Stimulated activated CD4-positive, alpha-beta T cell treated with anti-CD3 and anti-CD28 coated beads, Interleukin-4, amount 100 ng/mL, for 24 hours (primary cell): ENCODE results near the gene CD81.

Experiments used
- DNase-seq: peaks from one replicate; pipeline ENCODE4 v3.0.0-alpha.2; 2020

CD81 gene

DNA sequence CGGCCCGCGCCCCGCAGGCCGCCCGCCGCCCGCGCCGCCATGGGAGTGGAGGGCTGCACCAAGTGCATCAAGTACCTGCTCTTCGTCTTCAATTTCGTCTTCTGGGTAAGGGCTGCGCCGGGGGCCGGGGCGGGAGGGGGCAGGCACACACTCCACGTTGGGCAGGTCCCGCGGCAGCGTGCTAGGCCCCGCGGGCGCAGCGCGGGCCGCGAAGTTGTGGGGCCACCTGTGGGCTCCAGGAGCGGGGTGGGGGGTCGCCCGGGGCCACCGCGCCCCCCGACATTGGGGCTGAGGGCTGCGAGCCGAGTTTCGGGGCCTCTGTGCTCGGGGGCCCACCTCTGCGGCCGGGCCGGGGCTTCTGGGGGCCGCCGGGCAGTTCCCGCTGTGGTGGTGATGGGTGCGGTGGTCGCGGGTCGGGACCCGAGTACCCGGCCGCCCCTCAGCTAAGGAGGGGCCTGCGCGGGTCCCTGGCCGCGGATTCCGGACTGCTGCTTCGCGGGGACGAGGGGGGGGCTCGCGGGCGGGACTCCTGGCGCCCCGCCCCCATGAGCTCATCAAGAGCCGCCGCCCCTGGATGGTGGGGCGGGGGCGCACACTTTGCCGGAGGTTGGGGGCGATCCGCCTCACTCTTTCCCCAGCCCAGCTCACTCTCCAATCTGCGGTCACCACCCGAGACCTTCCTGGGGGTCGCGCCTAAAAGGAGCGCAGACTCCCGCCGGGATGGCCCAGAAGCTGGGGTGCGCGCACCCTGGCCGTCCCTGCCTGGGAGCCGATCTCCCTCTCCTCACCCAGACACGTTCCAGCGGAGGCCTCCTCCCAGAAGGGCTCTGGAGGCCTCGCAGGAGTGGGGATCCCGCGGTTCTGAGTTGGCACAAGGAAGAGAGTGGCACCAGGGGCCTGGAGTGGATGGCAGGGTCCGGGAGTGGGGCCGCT, 667 bp downstream of the CD81 start:
- peak; percentile 66 for DNase-seq

DNA sequence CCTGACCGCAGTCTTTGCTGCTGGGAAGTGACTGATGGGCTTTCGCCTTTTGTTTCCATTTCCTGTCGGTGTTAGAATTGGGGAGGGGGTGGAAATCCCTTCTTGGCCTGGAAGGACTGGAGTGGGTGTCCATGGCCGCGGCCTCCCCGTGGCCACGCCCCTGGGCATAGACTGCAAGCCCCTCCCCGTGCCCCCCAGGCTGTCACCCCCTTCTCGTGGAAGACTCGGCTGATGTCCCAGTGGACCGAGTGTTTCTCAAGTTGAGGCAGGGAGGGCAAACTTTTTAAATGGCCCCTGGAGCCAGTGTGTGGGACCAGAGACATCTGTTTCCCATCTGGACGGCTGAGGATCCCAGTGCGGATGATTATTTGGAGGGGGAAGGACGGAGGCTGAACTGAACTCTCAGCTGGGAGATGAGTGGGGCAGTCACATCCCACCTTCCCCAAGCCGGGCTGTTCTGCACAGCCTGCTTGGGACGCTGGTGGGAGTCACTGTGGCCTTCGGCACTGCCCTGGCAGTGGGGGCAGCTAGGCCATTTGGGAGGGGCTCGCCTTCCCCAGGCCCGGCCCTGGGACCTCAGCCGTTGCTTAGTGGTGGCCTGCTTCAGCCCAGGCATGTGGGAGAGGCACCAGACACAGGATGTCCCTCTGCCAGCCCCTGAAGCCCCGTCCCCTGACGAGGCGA, 1.6 kb downstream of the CD81 start:
- no peak for DNase-seq

DNA sequence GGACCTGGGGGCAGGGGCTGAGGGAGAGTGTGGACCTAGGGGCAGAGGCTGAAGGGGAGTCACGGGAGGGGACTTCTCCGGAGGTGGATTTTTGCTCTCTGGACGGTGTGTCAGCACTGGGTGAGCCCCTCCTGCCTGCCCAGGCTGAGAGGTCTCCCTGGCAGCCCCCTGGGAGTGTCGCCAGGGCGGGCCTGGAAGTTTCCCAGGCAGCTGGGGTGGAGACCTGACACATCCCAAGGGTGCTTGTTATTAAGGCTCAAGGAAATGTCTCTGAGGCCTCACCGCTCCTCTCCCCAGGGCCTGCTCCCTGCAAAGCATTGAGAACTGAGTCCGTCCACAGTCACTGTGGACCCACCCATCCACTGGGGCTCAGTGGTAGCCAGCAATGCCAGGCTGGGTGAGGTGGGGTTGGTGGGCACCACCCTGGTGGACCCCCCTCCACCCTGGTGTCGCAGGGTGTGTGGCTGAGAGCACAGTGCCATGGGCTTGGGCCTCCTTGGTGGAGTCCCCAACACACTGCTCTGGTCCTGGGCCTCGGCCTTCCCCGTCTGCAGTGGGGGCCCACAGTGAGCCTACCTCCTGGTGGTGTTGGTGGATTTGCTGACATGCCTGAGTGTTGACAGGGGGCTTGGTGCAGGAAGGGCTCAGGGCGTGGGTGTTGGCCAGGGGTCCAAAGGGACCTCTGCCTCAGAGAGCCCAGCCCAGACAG, 2.5 kb downstream of the CD81 start:
- no peak for DNase-seq

DNA sequence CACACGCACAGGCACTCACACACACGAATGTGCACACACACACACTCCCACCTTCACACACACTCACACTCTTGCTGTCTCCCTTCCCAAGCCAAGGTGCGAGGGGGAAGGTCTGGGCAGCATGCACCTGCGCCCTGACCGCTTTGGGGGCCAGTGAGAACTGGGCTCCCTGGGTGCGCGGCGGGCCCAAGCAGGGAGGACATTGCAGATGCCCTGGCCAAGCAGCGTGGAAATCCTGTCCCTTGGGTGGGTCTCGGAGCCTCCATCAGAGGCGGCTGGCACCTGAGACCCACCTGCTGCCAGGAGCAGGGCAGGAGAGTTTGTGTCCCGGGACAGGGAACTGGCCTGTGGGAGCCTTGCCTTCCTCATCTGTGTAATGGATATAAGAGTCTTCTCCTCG, 3.3 kb downstream of the CD81 start:
- DNase-seq = no peak

DNA sequence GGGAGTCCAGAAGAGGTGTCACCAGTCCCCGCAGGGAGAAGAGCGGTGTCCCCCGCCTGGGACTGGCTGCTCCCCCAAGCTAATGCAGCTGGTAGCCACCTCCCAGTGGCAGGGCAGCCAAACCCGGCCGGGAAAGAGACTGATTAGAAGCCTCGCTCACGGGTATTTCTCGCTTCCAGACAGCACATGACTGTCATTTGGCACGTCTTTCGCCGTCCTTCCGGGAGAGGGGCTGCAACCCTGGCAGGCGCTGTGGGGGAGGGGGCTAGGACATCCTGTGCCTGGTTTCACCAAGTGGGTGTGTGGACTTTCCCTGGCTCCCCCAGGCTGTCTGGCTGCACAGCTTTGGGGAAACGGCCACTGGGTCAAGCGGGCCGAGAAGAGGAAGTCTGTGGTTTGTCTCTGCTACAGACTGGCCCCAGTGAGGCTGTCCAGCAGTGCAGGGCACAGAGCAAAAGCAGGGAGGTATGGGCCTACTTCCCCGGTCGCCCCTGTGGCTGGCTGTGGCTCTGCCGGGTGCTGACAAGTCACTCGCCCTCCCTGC, 3.8 kb downstream of the CD81 start:
- DNase-seq = no peak

DNA sequence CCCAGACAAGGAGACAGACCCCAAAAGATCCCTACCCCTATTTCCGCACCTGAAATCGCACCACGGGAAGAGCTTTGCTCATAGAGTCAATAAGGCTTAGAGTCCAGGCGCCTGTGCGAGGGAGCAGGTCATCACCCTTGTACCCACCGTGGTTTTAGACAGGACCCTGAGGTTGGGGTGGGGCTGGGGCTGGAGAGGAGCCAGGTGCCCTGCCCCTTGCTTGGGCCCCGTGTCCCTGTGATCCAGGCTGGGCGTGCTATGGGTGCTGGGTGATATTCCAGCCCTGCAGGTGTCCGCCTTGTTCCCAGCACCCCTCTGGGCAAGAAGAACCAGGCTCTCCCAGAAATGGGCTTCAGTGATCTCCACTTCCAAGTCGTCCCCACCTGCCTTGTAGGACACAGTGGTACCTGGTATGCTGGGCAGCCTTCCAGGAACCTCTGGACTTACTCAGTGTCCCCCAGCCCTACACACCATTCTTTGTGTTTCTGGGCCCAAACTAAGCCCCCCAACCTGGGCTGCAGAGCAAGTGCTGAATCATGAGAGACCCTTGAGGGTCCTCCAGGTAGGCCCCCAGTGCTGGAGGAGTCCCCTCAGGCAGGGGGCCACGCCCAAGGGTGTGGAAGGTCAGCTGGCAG, 4.5 kb downstream of the CD81 start:
- no peak for DNase-seq

DNA sequence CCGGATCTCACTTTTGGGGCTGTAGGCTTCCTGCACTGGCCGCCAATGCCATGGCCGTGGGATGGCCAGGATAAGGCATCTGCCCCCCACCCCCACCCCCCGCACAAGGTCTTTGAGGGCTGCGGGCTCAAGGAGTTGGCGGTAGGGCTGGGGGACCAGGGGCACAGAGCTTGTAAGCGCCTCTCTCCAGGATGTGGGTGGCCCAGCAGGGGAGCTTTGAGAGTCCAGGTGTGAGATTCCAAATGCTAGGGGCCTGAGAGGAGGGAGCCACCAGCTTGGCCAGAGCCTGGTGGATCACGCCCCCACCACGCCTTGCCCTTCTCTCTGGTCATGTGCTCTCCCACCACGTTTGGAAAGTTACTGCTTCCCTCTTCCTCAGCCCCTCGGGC, 5.0 kb downstream of the CD81 start:
- DNase-seq = no peak

DNA sequence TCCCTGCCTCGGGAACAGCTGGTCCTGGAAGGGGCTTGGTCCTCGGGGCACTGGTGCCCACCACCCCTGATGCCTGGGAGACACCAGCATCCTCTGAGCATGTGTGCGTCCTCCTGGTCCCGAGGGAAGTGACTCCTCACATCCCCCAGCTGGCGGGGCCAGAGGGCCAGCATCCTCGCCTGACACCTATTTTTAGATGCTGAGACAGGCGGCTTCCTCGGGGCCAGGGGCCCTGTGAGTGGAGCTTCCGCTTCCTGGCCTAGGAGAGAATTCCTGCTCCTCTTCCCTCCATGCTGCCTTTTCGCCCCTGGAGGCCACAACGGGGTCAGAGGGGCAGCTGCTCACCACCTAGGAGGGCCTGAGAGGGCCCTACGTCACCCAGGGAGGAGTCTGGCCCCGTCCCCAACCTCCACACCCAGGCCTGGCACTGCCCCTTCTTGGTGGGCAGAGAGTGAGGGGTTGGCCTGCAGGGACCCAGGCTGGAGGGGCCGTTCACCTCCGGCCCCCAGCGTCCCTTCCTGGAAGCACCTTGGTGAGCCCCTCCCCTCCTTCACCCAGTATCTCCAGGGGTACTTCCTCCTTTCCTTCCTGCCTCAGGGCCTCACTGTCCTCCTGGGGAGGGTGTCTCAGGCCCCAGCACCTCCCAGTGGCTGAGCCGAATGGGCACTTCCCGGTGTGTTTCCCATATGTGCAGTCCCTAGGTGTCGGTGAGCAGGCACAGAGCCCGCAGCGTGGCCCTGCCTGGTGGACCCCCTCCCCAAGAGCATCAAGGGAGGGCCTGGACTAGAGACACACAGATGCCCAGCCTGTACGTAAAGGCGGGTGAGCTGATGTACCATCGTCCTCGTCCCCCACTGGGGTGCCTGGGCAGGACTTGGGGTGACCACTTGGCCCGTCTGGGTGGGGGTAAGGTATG, 6.1 kb downstream of the CD81 start:
- DNase-seq = no peak

DNA sequence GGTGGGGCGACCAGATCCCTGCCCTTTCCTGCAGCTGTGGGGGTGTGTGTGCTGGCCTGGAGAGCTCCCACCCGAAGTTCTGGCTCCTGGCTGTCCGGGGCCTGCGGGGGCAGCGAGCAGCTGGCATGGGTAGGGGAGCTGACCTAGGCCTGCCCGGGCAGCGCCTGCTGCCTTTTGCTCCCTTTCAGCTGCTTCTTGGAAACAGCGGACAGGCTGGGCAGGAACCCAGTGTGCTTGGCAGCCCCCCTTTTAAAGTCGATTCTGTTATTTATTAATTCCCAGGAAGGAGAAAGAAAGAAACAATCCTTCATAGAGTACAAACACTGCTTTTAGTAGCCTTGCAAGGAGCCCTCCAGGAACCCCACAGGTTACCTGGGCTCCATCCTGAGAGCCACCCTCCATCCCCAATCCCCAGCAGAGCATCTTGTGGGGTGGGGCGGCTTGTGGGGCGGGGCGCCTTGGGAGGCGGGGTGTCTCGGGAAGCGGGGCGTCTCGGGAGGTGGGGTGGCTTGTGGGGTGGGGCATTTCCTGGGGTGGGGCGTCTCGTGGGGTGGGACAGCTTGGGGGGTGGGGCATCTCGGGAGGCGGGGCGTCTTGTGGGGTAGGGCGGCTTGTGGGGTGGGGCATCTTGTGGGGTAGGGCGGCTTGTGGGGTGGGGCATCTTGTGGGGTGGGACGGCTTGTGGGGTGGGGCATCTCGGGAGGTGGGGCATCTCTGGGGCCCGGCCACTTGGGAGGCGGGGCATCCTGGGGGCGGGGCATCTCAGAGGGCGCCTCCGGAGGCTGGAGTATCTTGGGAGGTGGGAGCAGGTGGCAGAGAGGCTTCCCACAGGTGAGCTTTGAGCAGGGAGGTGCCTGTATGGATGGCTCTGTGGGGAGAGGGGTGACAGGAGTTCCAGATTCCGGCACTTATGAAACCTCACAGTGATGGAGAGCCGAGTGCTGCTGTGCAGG, 7.0 kb downstream of the CD81 start:
- no peak for DNase-seq

DNA sequence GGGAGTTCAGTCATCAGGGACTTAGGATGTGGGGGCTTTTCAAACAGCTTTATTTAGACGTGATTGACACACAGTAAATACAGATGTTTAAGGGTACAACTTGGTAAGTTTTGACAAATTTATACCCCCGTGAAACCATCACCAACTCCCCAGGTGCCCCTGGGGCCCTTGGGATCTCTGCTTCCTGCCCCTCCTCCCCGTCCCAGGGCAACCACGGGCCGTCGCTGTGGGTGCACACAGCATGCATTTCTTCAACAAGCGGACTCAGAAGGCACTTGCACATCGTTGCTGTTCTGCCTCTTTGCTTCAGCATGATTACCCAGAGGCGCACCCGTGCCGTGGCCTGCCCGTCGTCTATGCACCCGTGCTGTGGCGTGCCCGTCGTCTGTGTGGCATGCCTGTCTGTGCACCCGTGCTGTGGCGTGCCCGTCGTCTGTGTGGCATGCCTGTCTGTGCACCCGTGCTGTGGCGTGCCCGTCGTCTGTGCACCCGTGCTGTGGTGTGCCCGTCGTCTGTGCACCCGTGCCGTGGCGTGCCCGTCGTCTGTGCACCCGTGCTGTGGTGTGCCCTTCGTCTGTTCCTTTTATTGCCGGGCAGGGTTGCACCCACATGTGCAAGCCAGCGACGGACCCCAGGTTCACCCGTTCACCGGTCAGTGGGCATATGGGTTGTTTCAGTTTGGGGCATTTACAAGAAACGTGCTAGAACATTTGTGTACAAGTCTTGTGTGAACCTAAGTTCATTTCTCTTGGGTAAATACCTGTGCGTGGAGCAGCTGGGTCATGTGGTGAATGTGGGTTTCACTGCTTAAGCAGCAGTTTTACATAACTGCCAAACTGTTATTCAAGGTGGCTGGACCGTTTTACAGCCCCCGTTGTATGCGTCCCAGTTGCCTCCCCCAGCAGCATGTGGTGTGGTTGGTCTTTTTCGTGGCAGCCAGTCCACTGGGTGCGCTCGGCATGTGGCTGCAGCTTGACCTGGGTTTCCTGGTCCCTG, 8.3 kb downstream of the CD81 start:
- no peak for DNase-seq

DNA sequence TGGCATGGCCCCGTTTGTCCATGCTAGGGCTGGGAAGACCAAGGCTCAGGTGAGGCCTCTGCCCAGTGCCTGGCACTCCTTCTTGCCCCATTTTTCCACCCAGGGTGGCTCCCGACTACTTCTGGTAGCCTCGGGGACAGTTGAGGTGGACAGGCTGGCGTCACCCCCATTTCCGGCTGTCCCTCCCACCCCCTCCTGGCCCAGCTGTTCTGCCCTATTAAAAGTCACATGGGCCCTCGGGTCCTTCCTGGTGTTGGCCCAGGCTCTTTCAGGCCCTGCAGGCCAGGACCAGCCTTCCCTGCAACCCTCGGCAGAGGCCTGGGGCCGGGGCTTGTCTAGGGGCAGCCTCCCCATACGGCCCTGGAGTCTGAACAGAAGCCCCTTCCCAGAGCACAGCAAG, 9.5 kb downstream of the CD81 start:
- DNase-seq = no peak

DNA sequence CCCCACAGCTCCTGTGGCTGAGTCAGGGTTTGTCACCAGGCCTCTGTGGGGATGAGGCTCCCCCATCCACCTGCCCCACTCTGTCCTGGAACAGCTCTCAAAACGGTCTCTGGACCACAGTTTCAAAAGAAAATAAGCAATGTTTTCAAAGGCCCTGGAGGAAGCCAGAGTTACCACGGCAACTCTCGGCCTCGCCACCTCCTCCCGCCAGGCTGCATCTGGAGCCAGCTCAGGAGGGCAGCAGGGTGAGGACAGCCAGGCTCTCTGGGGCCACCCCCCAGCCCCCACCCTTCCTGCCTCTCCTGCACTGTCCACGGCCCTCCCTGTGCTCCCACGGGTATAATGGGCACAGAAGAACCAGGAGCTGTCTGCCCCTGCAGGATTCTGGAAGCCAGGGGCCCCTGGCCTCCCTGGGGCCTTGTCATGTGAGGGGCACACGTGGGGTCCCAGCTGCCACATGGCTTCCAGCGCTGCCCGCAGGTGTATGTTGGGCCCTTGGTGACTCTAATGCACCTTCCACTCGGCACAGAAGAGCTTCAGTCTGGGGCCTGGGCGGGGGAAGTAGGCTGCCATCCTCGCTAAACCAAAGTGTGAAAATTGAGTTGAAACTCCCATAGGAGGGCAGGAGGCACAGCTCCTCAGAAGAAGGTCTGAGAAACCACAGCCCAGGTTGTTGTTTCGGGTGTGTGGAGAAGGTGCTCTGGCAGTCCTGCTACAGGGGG, 10.3 kb downstream of the CD81 start:
- DNase-seq = no peak

DNA sequence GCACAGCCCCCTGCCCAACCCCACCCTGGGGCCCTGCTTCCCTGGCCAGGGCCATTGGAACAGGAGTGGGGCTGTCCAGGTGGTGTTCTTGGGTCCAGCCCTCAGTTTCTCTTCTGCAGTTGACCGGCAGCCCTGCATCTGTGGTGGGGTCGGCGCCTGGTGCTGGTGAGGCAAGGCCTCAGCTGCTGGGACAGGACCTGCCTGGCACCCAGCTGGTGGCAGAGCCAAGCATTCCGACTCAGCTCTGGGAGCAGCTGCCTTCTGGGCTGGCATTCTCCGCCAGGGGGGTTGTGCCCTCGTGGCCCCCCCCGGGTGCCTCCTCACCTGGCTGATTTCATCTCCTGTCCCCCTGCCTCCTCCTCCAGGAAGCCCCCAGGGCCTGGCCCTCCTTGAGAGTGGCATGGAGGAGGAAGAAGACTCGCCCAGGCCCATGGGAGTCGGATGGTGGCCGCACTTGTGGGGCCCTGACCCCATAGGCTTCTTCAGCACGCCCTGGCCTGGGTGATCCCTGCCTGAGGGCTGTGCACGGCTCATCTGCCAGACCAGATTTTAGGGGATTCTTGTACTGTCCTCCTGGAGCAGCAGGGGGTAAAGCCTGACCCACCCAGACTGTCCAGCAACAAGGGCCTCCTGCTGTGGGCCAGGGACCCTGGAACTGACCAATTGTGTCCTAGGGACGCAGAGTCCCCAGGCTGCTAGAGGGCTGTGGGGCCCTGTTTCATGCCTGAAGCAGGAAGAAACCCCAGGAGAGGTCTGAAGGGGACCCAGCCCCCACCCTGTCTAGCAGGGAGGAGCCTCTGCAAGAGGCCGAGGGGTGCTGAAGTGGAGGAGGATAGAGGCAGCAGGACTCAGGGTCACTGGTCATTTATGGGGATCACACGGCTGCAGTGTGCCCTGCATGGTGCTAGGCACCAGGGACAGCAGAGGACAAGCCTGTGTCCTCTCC, 11.6 kb downstream of the CD81 start:
- DNase-seq = no peak

DNA sequence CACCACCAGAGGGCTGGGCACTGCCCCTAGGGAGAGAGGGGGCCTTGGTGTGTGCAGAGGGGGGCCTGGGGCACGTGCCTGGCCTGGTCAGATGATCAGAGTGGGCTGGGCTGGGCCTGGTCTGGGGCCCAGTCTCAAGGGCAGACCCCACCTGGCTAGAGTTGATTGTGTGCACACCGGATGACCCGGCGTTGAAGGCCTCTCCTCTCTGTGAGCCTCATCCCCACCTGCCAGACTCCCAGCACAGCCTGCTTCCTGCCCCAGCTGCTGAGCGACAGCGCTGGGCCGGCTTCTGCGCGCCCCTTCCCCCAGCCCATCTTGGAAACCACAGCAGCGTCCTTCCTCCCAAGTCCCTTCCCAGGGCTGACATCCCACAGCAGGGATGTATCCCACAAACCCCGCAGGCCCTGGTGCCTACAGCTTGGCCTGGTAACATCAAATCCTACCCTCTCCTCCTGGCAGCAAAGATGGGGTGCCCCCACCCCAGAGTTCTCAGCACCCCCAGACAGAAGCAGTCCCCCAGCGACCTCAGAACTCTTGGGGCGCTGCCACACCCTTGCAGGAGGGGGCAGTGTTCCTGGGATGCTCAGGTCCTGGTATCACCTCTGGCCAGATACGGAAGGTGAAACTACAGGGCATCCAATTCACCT, 12.4 kb downstream of the CD81 start:
- DNase-seq = no peak

DNA sequence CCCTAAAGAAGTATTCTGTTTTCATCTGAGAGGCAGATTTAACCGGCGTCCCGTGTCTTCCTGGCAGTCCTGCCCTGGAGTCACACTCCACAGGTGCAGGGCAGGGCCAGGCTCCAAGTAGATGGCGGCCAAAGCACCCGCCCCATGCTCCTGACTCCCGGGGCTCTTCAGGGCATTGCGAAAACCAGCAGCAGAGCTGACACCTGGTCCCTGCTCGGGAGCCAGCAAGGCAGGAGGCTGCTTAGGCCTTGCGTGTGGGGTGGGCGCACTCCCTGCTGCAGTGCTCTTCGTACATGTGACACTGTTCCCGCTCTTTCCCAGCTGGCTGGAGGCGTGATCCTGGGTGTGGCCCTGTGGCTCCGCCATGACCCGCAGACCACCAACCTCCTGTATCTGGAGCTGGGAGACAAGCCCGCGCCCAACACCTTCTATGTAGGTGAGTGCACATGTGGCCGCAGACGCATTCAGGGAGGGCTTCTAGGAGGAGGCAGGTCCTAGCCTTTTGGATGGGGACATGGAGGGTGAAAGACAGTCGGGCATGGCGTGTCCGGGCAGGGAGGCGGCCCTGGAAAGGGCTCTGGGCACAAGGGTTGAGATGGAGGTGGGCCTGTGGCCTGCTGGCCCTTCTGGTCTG, 13.1 kb downstream of the CD81 start:
- DNase-seq = no peak

DNA sequence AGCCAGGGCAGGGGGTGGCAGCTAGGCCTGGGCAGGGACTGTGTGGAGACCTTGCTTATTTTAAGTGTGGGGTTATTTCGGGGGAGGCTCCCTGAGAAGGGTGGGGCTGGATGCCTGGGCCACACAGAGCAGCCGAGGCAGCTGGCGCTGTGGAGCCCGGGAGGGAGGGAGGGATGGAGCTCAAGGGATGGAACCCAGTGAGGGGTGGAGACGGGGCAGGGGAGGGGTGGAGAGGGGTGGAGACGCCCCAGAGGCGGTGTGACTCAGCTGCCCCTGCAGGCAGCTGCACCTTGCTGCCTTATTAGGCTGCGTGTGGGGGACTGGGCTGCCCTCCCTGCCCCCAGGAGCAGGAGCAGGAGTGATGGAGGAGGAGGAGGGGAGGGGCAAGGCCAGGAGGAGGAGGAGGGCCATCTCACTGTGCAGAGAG, 13.6 kb downstream of the CD81 start:
- DNase-seq = no peak
